Measurements from ENCODE around the gene SPAG6. TPM values are rescaled to one million over a fixed set of nuclear protein-coding genes. Genes with fewer than 3 reads are reported as not detected.
"Not testable (repeated sequence)": the region's sequence is repeated elsewhere in the genome, so short reads cannot be mapped to it uniquely, and the experiment has no call there.

Gene SPAG6
- total RNA-seq, 1 experiment from 2014 or later, result not detected

DNA sequence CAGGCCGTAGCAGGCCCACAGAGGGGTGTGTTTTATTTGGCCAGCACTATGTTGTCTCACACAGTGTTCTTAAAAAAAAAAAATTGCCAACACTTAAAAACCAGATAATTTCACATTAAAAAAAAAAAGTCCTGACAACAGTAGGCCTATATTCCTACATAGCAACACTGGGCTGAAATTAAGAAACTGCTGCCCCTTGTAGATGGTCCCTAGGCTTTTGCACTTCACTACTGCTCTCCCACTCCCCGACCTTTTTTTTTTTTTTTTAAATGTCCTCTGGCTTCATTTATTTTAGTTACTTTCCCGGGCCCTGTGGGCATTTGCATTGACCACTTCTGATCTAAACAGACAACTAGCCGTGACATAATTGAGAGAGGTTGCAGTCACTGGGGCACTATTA, 36.0 kb downstream of the SPAG6 start:
- Histone ChIP-seq H3K4me3 (no peak overlapping the region), H3K36me3 (no peaks in the 10 kb centered on the region), H3K9me3 (no peaks in the 10 kb centered on the region), H3K27me3 (no peaks in the 10 kb centered on the region)
- DNase-seq, result no peak

DNA sequence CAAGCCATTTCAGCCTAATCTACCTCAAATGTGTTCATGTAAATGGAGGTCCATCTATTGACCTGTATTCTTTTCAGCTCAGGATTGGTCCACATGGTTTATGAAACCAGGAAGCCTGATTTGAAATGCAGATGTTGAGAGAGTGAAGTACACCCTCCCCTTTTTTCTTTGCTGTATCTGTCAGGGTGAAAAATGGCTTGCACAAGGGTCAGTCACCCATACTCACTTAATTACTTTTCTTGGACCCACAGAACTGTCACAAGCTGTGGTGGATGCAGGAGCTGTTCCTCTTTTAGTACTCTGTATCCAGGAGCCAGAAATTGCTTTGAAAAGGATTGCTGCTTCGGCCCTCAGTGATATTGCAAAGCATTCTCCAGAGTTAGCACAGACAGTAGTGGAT, 41.2 kb downstream of the SPAG6 start:
- H3K27me3 ChIP-seq, result no peaks in the 10 kb centered on the region
- H3K36me3 ChIP-seq, result no peaks in the 10 kb centered on the region
- H3K4me3 ChIP-seq, result no peak overlapping the region
- no peak for DNase-seq
- no peaks in the 10 kb centered on the region for H3K9me3 ChIP-seq

DNA sequence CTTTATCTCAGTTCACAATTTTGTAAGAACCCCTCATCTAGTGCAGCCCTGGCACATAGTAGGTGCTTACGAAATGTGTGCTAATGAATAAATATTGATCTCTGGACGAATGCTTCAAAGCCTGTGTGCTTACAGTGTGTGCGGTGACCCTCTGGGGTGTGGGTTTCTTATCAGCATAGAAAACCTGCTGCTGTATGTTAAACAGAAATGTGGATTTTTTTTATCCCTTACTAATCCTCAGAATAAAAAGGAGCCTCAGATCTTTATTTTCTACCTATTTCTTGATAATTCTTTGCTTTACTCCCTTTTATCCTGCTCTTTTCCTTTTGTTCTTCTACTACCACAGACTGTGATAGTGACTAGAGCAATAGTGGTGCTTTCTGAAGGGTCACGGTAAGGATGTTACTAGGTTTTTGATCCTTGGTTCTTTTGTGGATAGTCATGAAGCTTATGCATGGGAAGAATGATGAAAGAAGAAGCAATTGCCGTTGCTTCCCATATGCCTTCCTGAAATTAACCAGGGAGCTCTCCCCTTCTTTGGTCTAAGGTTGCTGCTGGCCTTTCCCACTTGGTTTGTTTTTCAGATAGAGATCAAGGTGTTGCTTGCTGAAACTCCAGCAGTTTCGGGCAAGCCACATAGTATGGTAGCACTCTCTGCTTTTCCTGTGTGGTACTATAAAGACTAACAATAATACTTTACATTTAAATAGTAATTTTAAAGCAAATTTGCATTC, 44.7 kb downstream of the SPAG6 start:
- H3K36me3 ChIP-seq, result no peaks in the 10 kb centered on the region
- no peaks in the 10 kb centered on the region for H3K9me3 ChIP-seq
- H3K4me3 ChIP-seq, result no peak overlapping the region
- H3K27me3 ChIP-seq, result no peaks in the 10 kb centered on the region
- DNase-seq, result no peak

GRCh38 chr10:22391600-22391999, 46.3 kb downstream of the SPAG6 start:
- H3K36me3 ChIP-seq, result no peaks in the 10 kb centered on the region
- H3K9me3 ChIP-seq, result no peaks in the 10 kb centered on the region
- no peak overlapping the region for H3K4me3 ChIP-seq
- no peak for DNase-seq
- H3K27me3 ChIP-seq, result no peaks in the 10 kb centered on the region

DNA sequence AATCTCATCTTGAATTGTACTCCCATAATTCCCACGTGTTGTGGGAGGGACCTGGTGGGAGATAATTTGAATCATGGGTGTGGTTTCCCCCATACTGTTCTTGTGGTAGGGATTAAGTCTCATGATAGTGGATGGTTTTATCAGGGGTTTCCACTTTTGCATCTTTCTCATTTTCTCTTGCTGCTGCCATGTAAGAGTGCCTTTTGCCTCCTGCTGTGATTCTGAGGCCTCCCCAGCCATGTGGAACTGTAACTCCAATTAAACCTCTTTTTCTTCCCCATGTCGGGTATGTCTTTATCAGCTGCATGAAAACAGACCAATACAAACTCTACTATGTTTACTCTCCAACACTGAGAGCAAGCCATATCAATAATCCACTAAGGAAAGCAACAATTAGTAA, 50.9 kb downstream of the SPAG6 start:
- not testable (repeated sequence) for H3K4me3 ChIP-seq, DNase-seq, H3K36me3 ChIP-seq, H3K9me3 ChIP-seq, H3K27me3 ChIP-seq

- H3K36me3 ChIP-seq, DNase-seq, H3K27me3 ChIP-seq, H3K4me3 ChIP-seq, H3K9me3 ChIP-seq: not testable (repeated sequence)
These were observed 61.6 kb downstream of the SPAG6 start for GRCh38 chr10:22406916-22407315.

DNA sequence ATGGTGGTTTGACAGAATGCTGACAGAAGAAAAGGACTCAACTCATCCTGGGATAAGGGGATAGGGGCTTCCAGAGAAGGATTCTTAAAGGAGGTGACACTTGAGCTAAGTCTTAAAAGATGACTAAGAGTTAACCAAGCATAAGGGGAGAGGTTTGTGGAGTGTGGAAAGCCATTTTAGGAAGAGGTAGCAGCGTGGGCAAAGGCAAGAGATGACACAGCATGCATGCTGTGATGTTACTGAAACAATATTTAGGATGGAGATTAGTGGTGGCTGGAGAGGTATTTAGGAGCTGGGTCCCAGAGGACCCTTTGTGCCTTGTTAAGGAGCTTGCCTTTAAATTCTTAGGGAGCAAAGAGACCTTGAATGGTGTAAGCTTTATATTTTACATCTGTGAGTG, 65.1 kb downstream of the SPAG6 start:
- Histone ChIP-seq H3K4me3 (no peak overlapping the region), H3K27me3 (no peaks in the 10 kb centered on the region), H3K9me3 (no peaks in the 10 kb centered on the region), H3K36me3 (no peaks in the 10 kb centered on the region)
- DNase-seq, result no peak

DNA sequence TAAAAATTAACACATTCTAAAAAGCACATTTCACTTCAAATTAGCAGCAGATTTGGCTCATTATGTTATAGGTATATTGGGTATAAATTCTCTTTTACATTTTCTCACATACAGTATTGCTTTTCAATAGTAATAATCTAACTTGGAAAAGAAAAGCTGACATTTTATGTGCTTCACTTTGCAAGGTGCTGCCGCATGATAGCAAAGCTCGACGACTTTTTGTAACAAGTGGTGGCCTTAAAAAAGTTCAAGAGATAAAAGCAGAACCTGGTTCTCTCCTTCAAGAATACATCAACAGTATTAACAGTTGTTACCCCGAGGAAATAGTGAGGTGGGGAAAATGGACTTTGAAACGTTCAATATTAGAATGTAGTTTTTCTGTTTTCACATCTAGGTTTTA, 65.5 kb downstream of the SPAG6 start:
- Histone ChIP-seq H3K27me3 (no peaks in the 10 kb centered on the region), H3K9me3 (no peaks in the 10 kb centered on the region), H3K36me3 (no peaks in the 10 kb centered on the region), H3K4me3 (no peak overlapping the region)
- no peak for DNase-seq

DNA sequence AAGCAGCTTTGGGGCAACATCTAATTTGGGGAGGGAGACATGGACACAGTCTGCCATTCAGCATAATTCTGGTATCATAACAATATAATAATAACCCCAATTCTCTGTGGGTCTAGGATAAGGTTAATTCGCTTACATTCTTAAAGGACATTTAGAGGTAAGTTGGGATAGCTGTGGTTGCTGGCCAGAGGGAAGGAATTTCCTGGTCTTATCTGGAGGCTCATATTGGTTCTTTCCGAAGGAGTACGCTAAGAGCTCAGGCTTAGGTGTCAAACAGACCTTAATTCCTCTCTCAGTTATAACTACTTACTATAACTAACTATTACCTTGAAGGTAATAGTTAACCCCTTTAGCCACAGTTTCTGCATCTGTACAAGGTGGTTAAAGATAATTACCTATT, 68.8 kb downstream of the SPAG6 start:
- no peak for DNase-seq
- Histone ChIP-seq H3K9me3 (no peaks in the 10 kb centered on the region), H3K27me3 (no peaks in the 10 kb centered on the region), H3K4me3 (no peak overlapping the region), H3K36me3 (no peaks in the 10 kb centered on the region)

- DNase-seq, result no peak
- Histone ChIP-seq H3K27me3 (no peaks in the 10 kb centered on the region), H3K4me3 (no peak overlapping the region), H3K36me3 (no peaks in the 10 kb centered on the region), H3K9me3 (no peaks in the 10 kb centered on the region)
These were observed 69.8 kb downstream of the SPAG6 start for GRCh38 chr10:22415072-22415471.

DNA sequence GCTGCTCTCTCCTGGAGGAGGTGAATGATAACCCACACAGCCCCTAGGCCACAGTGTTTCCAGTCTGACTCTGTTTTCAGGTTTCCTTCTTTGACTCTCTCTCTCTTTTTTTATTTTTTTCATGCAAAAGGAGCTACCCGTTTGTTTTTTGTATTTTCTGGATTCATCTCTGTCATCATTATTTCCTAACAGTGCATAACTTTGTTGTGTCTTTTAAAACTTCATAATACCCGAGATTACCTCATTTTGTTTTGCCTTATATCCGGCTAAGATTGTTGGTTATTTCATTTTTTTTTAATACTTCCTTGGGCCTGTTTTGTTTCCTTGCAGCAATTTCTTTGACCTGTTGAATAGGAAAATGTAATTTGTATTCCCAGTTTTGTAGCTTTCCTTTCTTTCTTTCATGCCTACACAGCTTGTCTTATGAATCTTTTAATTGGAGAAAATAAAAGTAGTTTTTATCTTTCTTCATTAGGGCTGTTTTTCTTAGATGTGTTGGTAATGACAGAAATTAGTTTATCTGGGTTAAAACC, 72.5 kb downstream of the SPAG6 start:
- DNase-seq, result no peak
- no peaks in the 10 kb centered on the region for H3K9me3 ChIP-seq
- H3K36me3 ChIP-seq, result no peaks in the 10 kb centered on the region
- H3K4me3 ChIP-seq, result no peak overlapping the region
- H3K27me3 ChIP-seq, result no peaks in the 10 kb centered on the region

- H3K4me3 ChIP-seq, result no peak overlapping the region
- DNase-seq, result no peak
- H3K36me3 ChIP-seq, result no peaks in the 10 kb centered on the region
- H3K27me3 ChIP-seq, result no peaks in the 10 kb centered on the region
- H3K9me3 ChIP-seq, result no peaks in the 10 kb centered on the region
These were observed 75.7 kb downstream of the SPAG6 start for GRCh38 chr10:22420787-22421517.

DNA sequence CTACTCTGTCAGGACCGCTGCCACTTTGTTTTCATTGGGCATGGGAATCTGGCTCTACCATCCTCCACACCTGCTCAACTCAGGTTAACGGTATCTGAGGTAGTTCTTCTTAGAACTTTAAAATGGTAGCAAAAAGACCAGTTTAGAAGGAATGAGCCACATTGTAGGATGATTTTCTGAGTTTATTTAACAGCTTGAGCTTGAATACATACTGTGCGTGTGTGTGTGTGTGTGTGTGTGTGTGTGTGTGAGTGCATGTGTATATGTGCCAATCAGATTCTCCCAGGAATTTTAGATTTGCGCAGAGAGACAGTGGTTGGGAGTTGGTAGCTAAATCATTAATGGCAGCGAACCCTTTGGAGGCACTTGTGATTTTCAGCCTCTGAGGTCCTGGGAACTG, 81.4 kb downstream of the SPAG6 start:
- Histone ChIP-seq H3K4me3 (no peak overlapping the region), H3K36me3 (no peaks in the 10 kb centered on the region)
- no peak for DNase-seq

DNA sequence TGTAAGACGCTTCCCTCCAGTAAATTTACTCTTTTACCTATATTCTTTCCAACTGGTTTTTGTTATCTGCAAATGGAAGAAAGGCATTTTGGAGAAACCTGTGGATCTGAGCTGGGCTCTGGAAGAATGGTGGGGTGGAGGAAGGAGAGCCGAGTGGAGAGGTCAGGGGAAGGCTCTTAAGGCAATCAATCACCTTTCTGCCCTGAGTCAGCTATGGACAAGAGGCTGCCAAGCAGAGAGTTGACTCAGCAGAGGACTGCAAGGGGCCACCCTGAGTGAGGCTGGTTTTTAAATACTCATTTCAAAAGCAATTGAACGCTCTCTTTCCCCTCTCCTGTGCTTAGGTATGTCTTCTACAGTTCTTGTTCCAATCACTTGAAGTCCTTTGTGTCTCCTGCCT, 81.8 kb downstream of the SPAG6 start:
- H3K9me3 ChIP-seq, result no peaks in the 10 kb centered on the region
- peak; percentile 74 for DNase-seq
- no peaks in the 10 kb centered on the region for H3K27me3 ChIP-seq
- no peaks in the 10 kb centered on the region for H3K36me3 ChIP-seq
- H3K4me3 ChIP-seq, result no peak overlapping the region

More for the DNA sequence above, 81.4 kb downstream of the SPAG6 start:
- H3K27me3 ChIP-seq, result no peaks in the 10 kb centered on the region
- no peaks in the 10 kb centered on the region for H3K9me3 ChIP-seq

GRCh38 chr10:22427890-22428571, 82.7 kb downstream of the SPAG6 start:
- H3K27me3 ChIP-seq, result no peaks in the 10 kb centered on the region
- DNase-seq, result peak; percentile 49
- no peaks in the 10 kb centered on the region for H3K36me3 ChIP-seq
- no peak overlapping the region for H3K4me3 ChIP-seq
- H3K9me3 ChIP-seq, result no peaks in the 10 kb centered on the region

DNA sequence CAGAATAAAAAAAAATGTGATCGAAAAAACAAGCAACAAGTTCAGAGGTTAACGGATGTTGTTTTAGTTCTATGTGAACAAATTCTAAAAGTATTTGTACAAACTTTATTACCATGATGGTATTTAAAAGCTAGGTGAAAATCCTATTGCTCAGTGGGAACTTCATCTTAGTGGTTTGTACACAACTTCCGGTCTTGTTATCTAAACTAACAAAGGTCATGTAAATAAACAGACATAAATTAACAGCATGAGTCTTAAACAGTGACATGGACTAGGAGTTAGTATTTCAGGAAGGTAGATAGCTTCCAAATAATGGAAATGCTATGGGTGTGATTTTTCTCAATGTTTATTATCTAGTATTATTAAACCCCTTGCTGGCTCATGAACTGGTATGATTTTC, 83.8 kb downstream of the SPAG6 start:
- Histone ChIP-seq H3K36me3 (no peaks in the 10 kb centered on the region), H3K4me3 (no peak overlapping the region), H3K27me3 (no peaks in the 10 kb centered on the region), H3K9me3 (no peaks in the 10 kb centered on the region)
- DNase-seq, result no peak

DNA sequence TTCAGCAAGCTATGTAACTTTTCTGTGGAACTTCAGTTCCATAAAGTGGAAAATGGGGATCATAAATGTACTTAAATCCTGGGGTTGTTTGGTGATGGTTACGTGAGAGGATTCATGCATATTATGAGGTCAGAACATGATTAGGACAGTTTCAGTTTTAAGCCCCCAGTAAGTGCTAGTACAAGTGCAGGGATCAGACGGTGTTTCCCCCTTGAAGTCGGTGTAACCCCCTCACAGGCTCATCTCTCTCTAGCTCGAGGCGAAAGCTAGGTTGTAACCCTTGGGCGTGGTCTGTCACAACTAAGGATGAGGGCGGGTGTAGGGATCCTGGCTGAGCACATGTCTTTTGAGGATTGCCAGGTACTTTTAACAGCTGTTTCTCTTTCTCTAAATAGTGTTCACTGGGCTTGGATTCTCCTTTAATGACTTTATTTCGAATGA, 84.7 kb downstream of the SPAG6 start:
- Histone ChIP-seq H3K36me3 (no peaks in the 10 kb centered on the region), H3K27me3 (no peaks in the 10 kb centered on the region), H3K4me3 (no peak overlapping the region), H3K9me3 (no peaks in the 10 kb centered on the region)
- no peak for DNase-seq
